ENCODE measurements around the gene ACBD6. TPM values are rescaled to one million over a fixed set of nuclear protein-coding genes. Genes with fewer than 3 reads are reported as not detected.
"Not testable (repeated sequence)": the region's sequence is repeated elsewhere in the genome, so short reads cannot be mapped to it uniquely, and the experiment has no call there.

ACBD6 gene
- 10 to 100 TPM; 43.2 to 54.5 TPM for total RNA-seq
- 48.7 TPM for polyA plus RNA-seq (2013, experiment 1 of 2)
- polyA plus RNA-seq (2013, experiment 2 of 2), result 54.8 TPM
- long read RNA-seq, experiment 1, transcript ACBD6-201 (8 exons, 1,670 nt), result major isoform, 25 of 36 reads
- long read RNA-seq, experiment 1, partial matches to known transcripts, result 0 of 36 reads
- long read RNA-seq, experiment 1, other reads (novel, unspliced or antisense), result 11 of 36 reads
- long read RNA-seq, experiment 2, transcript ACBD6-201 (8 exons, 1,670 nt), result major isoform, 53 of 64 reads
- long read RNA-seq, experiment 2, partial matches to known transcripts, result 4 of 64 reads
- long read RNA-seq, experiment 2, other reads (novel, unspliced or antisense), result 7 of 64 reads
- long read RNA-seq, experiment 3, transcript ACBD6-201 (8 exons, 1,670 nt), result major isoform, 104 of 130 reads
- long read RNA-seq, experiment 3, partial matches to known transcripts, result 10 of 130 reads
- long read RNA-seq, experiment 3, other reads (novel, unspliced or antisense), result 16 of 130 reads
- long read RNA-seq, experiment 4, transcript ACBD6-201 (8 exons, 1,670 nt), result major isoform, 102 of 107 reads
- long read RNA-seq, experiment 4, partial matches to known transcripts, result 2 of 107 reads
- long read RNA-seq, experiment 4, other reads (novel, unspliced or antisense), result 3 of 107 reads

GRCh38 chr1:180502361-180503279 is at the start of gene ACBD6:
TSS of gene ACBD6 (minus strand) at chr1:180502577. CDS start at chr1:180502266, 311 bp downstream.
- Histone ChIP-seq H3K27me3 (ENCODE audit: control insufficient read depth, insufficient read depth, low read length, poor library complexity, severe bottlenecking) (peaks cover 4% of the 10 kb centered on the region), H3K4me3 (ENCODE audit: low read length) (peak within 1 kb of the TSS; percentile 96), H3K27ac (ENCODE audit: low read depth, low read length) (peak within 1 kb of the TSS; percentile 89), H3K4me1 (ENCODE audit: control insufficient read depth, insufficient read depth, low read length) (no peaks in the 10 kb centered on the region), H3K9ac (ENCODE audit: extremely low read depth, low read length, poor library complexity, severe bottlenecking) (peak within 1 kb of the TSS; percentile 83), H3K36me3 (ENCODE audit: control insufficient read depth, insufficient read depth, low read length) (peaks cover 21% of the 10 kb centered on the region), H3K9me3 (ENCODE audit: control insufficient read depth, low read length) (peaks cover 1% of the 10 kb centered on the region)
- Mint-ChIP-seq H3K4me3 (peak within 1 kb of the TSS; percentile 92), H3K27ac (peak within 1 kb of the TSS; percentile 94), H3K9me3 (peaks cover under 1% of the 10 kb centered on the region), H3K4me1 (peaks cover 12% of the 10 kb centered on the region), H3K27me3 (ENCODE audit: insufficient read depth) (peaks cover 10% of the 10 kb centered on the region), H3K36me3 (ENCODE audit: low read depth) (peaks cover 15% of the 10 kb centered on the region)
- TF ChIP-seq CTCF (conservative IDR thresholded peaks at IDR 0.05), result peak; percentile 25
- WGBS, 2 experiments (ENCODE audit: insufficient coverage in 1 of 2, insufficient read length in 1 of 2), result 6 to 7% methylated on average over 36 to 83 of the region's 83 CpGs
- peak; percentile 94 for DNase-seq

GRCh38 chr1:180551997-180552396 is 49.6 kb upstream of the ACBD6 start:
- Mint-ChIP-seq H3K9me3 (no peaks in the 10 kb centered on the region), H3K27me3 (ENCODE audit: insufficient read depth) (peaks cover 10% of the 10 kb centered on the region), H3K4me3 (no peak overlapping the region), H3K27ac (no peak overlapping the region), H3K4me1 (no peaks in the 10 kb centered on the region), H3K36me3 (ENCODE audit: low read depth) (no peaks in the 10 kb centered on the region)
- Histone ChIP-seq H3K9ac (ENCODE audit: extremely low read depth, low read length, poor library complexity, severe bottlenecking) (no peak overlapping the region), H3K27me3 (ENCODE audit: control insufficient read depth, insufficient read depth, low read length, poor library complexity, severe bottlenecking) (peaks cover 12% of the 10 kb centered on the region), H3K9me3 (ENCODE audit: control insufficient read depth, low read length) (no peaks in the 10 kb centered on the region), H3K27ac (ENCODE audit: low read depth, low read length) (no peak overlapping the region), H3K4me1 (ENCODE audit: control insufficient read depth, insufficient read depth, low read length) (peaks cover 6% of the 10 kb centered on the region), H3K36me3 (ENCODE audit: control insufficient read depth, insufficient read depth, low read length) (no peaks in the 10 kb centered on the region), H3K4me3 (ENCODE audit: low read length) (no peak overlapping the region)
- no peak for DNase-seq
- 75 to 90% methylated on average over 1 of the region's 1 CpG for WGBS, 2 experiments (ENCODE audit: insufficient coverage in 1 of 2, insufficient read length in 1 of 2)
- TF ChIP-seq CTCF (conservative IDR thresholded peaks at IDR 0.05), result no peak

GRCh38 chr1:180550241-180550640 is 47.9 kb upstream of the ACBD6 start:
- Mint-ChIP-seq H3K27ac (no peak overlapping the region), H3K36me3 (ENCODE audit: low read depth) (no peaks in the 10 kb centered on the region), H3K9me3 (no peaks in the 10 kb centered on the region), H3K4me1 (no peaks in the 10 kb centered on the region), H3K27me3 (ENCODE audit: insufficient read depth) (no peaks in the 10 kb centered on the region), H3K4me3 (no peak overlapping the region)
- no peak for DNase-seq
- Histone ChIP-seq H3K9me3 (ENCODE audit: control insufficient read depth, low read length) (no peaks in the 10 kb centered on the region), H3K4me1 (ENCODE audit: control insufficient read depth, insufficient read depth, low read length) (peaks cover 6% of the 10 kb centered on the region), H3K4me3 (ENCODE audit: low read length) (no peak overlapping the region), H3K27ac (ENCODE audit: low read depth, low read length) (no peak overlapping the region), H3K36me3 (ENCODE audit: control insufficient read depth, insufficient read depth, low read length) (no peaks in the 10 kb centered on the region), H3K27me3 (ENCODE audit: control insufficient read depth, insufficient read depth, low read length, poor library complexity, severe bottlenecking) (no peaks in the 10 kb centered on the region), H3K9ac (ENCODE audit: extremely low read depth, low read length, poor library complexity, severe bottlenecking) (no peak overlapping the region)
- WGBS, 2 experiments (ENCODE audit: insufficient coverage in 1 of 2, insufficient read length in 1 of 2), result 98 to 100% methylated on average over 2 to 3 of the region's 3 CpGs
- TF ChIP-seq CTCF (conservative IDR thresholded peaks at IDR 0.05), result no peak

- not testable (repeated sequence) for H3K9me3 ChIP-seq (ENCODE audit: control insufficient read depth, low read length); DNase-seq; H3K27ac ChIP-seq (ENCODE audit: low read depth, low read length); H3K36me3 Mint-ChIP-seq (ENCODE audit: low read depth); H3K4me3 Mint-ChIP-seq; H3K4me3 ChIP-seq (ENCODE audit: low read length); H3K27me3 Mint-ChIP-seq (ENCODE audit: insufficient read depth); H3K9me3 Mint-ChIP-seq; H3K36me3 ChIP-seq (ENCODE audit: control insufficient read depth, insufficient read depth, low read length); H3K27ac Mint-ChIP-seq; H3K4me1 ChIP-seq (ENCODE audit: control insufficient read depth, insufficient read depth, low read length); H3K27me3 ChIP-seq (ENCODE audit: control insufficient read depth, insufficient read depth, low read length, poor library complexity, severe bottlenecking); H3K4me1 Mint-ChIP-seq; H3K9ac ChIP-seq (ENCODE audit: extremely low read depth, low read length, poor library complexity, severe bottlenecking)
- WGBS, 2 experiments (ENCODE audit: insufficient coverage in 1 of 2, insufficient read length in 1 of 2), result 85 to 93% methylated on average over 5 to 8 of the region's 8 CpGs
Measured at GRCh38 chr1:180549770-180550169, 47.4 kb upstream of the ACBD6 start.

Data from endodermal cell (in vitro differentiated cells).